Hematopoietic multipotent progenitor cell treated with erythropoietin and hydrocortisone succinate and interleukin-3 and kit ligand, for 6 days (in vitro differentiated cells): ENCODE measurements around the gene TTI1.

Experiments used
- DNase-seq: peaks from one replicate; pipeline ENCODE4 v3.0.0-alpha.2; 2015

TTI1 gene

GRCh38 chr20:37934634-37935375 lies 98.5 kb downstream of the TTI1 start:
- no peak for DNase-seq

GRCh38 chr20:37933786-37934633 lies 99.2 kb downstream of the TTI1 start:
- DNase-seq = no peak
